CD14-positive monocyte (primary cell): ENCODE measurements around the gene SCN2A. TPM values are rescaled to one million over a fixed set of nuclear protein-coding genes. Genes with fewer than 3 reads are reported as not detected.
A peak's percentile ranks its signal among the peaks of the same experiment; 100 is the strongest.

Experiments
- DNase-seq, 3 donors: peaks; one replicate each; pipeline ENCODE4 v3.0.0-alpha.2; 2011 to 2022
- H2AFZ ChIP-seq: 2 replicates; pipeline ENCODE4 v1.6.0; 2012; ENCODE audit warnings: mild to moderate bottlenecking, low read depth, low read length, inconsistent platforms; ENCODE audit not compliant: insufficient read depth, poor library complexity, severe bottlenecking
- H3K27ac ChIP-seq, 2 donors: 1 replicate in 1 of 2; 2 replicates in 1 of 2; pipeline ENCODE4 v1.5.1; 2012 to 2013; ENCODE audit warnings: low read length in 2 of 2, control low read depth in 1 of 2, inconsistent platforms in 1 of 2, low read depth in 1 of 2, mild to moderate bottlenecking in 1 of 2
- H3K27me3 ChIP-seq, 2 donors: one replicate each; pipeline versions ENCODE4 v1.6.0 to v1.6.1; 2011 to 2013; ENCODE audit warnings: low read length in 2 of 2; ENCODE audit not compliant: control insufficient read depth in 2 of 2, insufficient read depth in 2 of 2
- H3K36me3 ChIP-seq, 2 donors: replicated peaks in 1 of 2; 1 replicate in 1 of 2; 2 replicates in 1 of 2; pipeline versions ENCODE4 v1.5.1 to v1.6.1; 2012 to 2013; ENCODE audit warnings: low read length in 2 of 2, control low read depth in 1 of 2, inconsistent platforms in 1 of 2, mild to moderate bottlenecking in 1 of 2; ENCODE audit not compliant: insufficient read depth in 2 of 2, control insufficient read depth in 1 of 2
- H3K4me1 ChIP-seq, 2 donors: 1 replicate in 1 of 2; 2 replicates in 1 of 2; pipeline versions ENCODE4 v1.5.1 to v1.6.1; 2012 to 2013; ENCODE audit warnings: low read length in 2 of 2, control low read depth in 1 of 2, inconsistent platforms in 1 of 2, mild to moderate bottlenecking in 1 of 2, moderate library complexity in 1 of 2; ENCODE audit not compliant: insufficient read depth in 2 of 2, control insufficient read depth in 1 of 2
- H3K4me2 ChIP-seq: replicated peaks from 2 replicates; pipeline ENCODE3; 2012; ENCODE audit warnings: low read length, moderate library complexity, mild to moderate bottlenecking; ENCODE audit not compliant: poor library complexity, severe bottlenecking; ENCODE audit errors: extremely low read depth
- H3K4me3 ChIP-seq, 3 experiments: fragments of 200-600 bp in 1 of 3; sonication (generic) in 1 of 3; replicated peaks in 1 of 3; 1 replicate in 2 of 3; 2 replicates in 1 of 3; pipeline ENCODE4 v1.5.1; 2011 to 2013; ENCODE audit warnings: low read length in 3 of 3, mild to moderate bottlenecking in 3 of 3, control low read depth in 2 of 3, low read depth in 2 of 3, inconsistent platforms in 1 of 3, moderate library complexity in 1 of 3
- H3K79me2 ChIP-seq: 2 replicates; pipeline ENCODE4 v1.6.0; 2012; ENCODE audit warnings: mild to moderate bottlenecking, control low read depth, inconsistent platforms, low read length, moderate library complexity; ENCODE audit not compliant: insufficient read depth
- H3K9ac ChIP-seq: 2 replicates; pipeline ENCODE4 v1.6.0; 2017; ENCODE audit warnings: low read length, mild to moderate bottlenecking; ENCODE audit not compliant: insufficient read depth, poor library complexity, severe bottlenecking
- H3K9me3 ChIP-seq, 2 donors: replicated peaks in 1 of 2; 1 replicate in 1 of 2; 2 replicates in 1 of 2; pipeline versions ENCODE4 v1.5.1 to v1.6.1; 2012 to 2013; ENCODE audit warnings: low read length in 2 of 2, control low read depth in 1 of 2; ENCODE audit not compliant: control insufficient read depth in 1 of 2, insufficient read depth in 1 of 2
- H4K20me1 ChIP-seq: 2 replicates; pipeline ENCODE4 v1.6.0; 2012; ENCODE audit warnings: mild to moderate bottlenecking, low read length, control low read depth, moderate library complexity; ENCODE audit not compliant: insufficient read depth
- H3K27ac Mint-ChIP-seq, 7 donors: one replicate each; pipeline ENCODE4 v1.8.0; 2020; ENCODE audit warnings: mild to moderate bottlenecking in 7 of 7, mixed read lengths in 7 of 7, moderate library complexity in 6 of 7, inconsistent platforms in 2 of 7
- H3K27me3 Mint-ChIP-seq, 3 donors: one replicate each; pipeline ENCODE4 v1.8.0; 2021 to 2022; ENCODE audit warnings: low read depth in 3 of 3, mild to moderate bottlenecking in 3 of 3, mixed read lengths in 3 of 3, moderate library complexity in 3 of 3, inconsistent platforms in 1 of 3
- H3K36me3 Mint-ChIP-seq, 2 donors: one replicate each; pipeline ENCODE4 v1.8.0; 2020; ENCODE audit warnings: mixed read lengths in 2 of 2, inconsistent platforms in 1 of 2, mild to moderate bottlenecking in 1 of 2
- H3K4me1 Mint-ChIP-seq: one replicate; pipeline ENCODE4 v1.8.0; 2020; ENCODE audit warnings: mild to moderate bottlenecking, mixed read lengths
- H3K4me3 Mint-ChIP-seq, 2 donors: one replicate each; pipeline ENCODE4 v1.8.0; 2020; ENCODE audit warnings: mild to moderate bottlenecking in 2 of 2, mixed read lengths in 2 of 2, moderate library complexity in 1 of 2
- H3K9me3 Mint-ChIP-seq, 7 donors: one replicate each; pipeline ENCODE4 v1.8.0; 2020 to 2022; ENCODE audit warnings: mixed read lengths in 7 of 7, mild to moderate bottlenecking in 6 of 7, moderate library complexity in 6 of 7, inconsistent platforms in 2 of 7
- WGBS: methylation state at CpG from one replicate; pipeline ENCODE4 v1.1.5; 2013; ENCODE audit warnings: missing lambda C conversion rate; ENCODE audit not compliant: insufficient coverage; 5-methylcytosine and 5-hydroxymethylcytosine counted together
- intact Hi-C, 2 donors: fragments of 100-400 bp; cut with micrococcal nuclease; formaldehyde crosslinking; loops; one replicate each; pipeline versions ENCODE4 v1.15.0 to v1.15.1; 2023
- polyA minus RNA-seq: library from RNA; depleted of rRNA, polyadenylated mRNA; stranded (reverse); fragments of >200 nt; gene quantifications from 2 replicates; pipeline ENCODE4 v1.2.3, GENCODE V29; 2012
- polyA plus RNA-seq, 3 donors: library from polyadenylated mRNA; depleted of rRNA in 1 of 3; unstranded in 2 of 3; stranded (reverse) in 1 of 3; fragments of 300-500 nt in 2 of 3; fragments of >200 nt in 1 of 3; fragmentation: Illumina TruSeq in 2 of 3; gene quantifications; 1 replicate in 2 of 3; 2 replicates in 1 of 3; pipeline ENCODE4 v1.2.3, GENCODE V29; 2012 to 2021
- total RNA-seq, 12 experiments: library from RNA in 1 of 12; stranded (reverse) in 1 of 12; fragments of 120-200 nt in 1 of 12; gene quantifications; one replicate each; pipeline ENCODE4 v1.2.4 and lab custom pipeline; 2013 to 2026; ENCODE audit warnings: mixed read lengths in 6 of 12, inconsistent platforms in 1 of 12
- TF ChIP-seq, protein P1 (sequence below): fragments of 200-600 bp; IDR thresholded peaks from one replicate; pipeline ENCODE4 v1.8.0; 2022; ENCODE audit warnings: antibody characterized with exemption, mild to moderate bottlenecking

SCN2A gene
- total RNA-seq (2013), result 0.04 TPM
- polyA plus RNA-seq (not detected), polyA minus RNA-seq (not detected in 2 replicates), total RNA-seq (lab: John Stamatoyannopoulos, UW) (0 to 10.5 (median 0.20) reads per million in 11 experiments)

DNA sequence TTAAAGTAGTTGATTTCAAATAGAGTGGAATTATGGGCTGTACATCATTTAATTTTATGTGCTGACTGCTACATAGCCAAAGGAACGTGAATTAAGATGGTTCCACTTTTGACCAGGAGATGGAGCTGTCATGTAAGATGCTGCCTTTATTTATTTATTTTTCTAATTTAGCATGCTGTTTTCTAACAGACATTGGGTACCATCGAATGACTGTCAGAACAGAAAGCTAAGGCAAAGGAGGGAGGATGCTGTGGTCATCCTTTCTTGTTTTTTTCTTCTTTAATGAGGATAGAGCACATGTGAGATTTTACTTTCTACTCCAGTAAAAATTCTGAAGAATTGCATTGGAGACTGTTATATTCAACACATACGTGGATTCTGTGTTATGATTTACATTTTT lies at the start of gene SCN2A:
SCN2A (plus strand) TSS at position 185 of the 400 bp plus-strand sequence. CDS start 56,410 bp downstream, outside the sequence.
- Mint-ChIP-seq H3K27ac (peak within 1 kb of the TSS in 1 of 7 donors; percentile 13), H3K27me3 (peaks cover 0 to 4% (median 2%) of the 10 kb centered on the region in 3 donors), H3K4me3 (no peak within 1 kb of the TSS), H3K4me1 (no peaks in the 10 kb centered on the region), H3K36me3 (no peaks in the 10 kb centered on the region), H3K9me3 (peaks cover 0 to 1% (median 0%) of the 10 kb centered on the region in 7 donors)
- Histone ChIP-seq H3K36me3 (no peaks in the 10 kb centered on the region), H3K4me1 (no peaks in the 10 kb centered on the region), H4K20me1 (no peaks in the 10 kb centered on the region), H3K79me2 (no peaks in the 10 kb centered on the region), H3K4me3 (no peak within 1 kb of the TSS), H3K4me2 (no peak within 1 kb of the TSS), H3K9me3 (no peaks in the 10 kb centered on the region), H3K27ac (no peak within 1 kb of the TSS), H2AFZ (no peak within 1 kb of the TSS), H3K9ac (no peak within 1 kb of the TSS), H3K27me3 (no peaks in the 10 kb centered on the region)
- TF ChIP-seq, protein P1, sequence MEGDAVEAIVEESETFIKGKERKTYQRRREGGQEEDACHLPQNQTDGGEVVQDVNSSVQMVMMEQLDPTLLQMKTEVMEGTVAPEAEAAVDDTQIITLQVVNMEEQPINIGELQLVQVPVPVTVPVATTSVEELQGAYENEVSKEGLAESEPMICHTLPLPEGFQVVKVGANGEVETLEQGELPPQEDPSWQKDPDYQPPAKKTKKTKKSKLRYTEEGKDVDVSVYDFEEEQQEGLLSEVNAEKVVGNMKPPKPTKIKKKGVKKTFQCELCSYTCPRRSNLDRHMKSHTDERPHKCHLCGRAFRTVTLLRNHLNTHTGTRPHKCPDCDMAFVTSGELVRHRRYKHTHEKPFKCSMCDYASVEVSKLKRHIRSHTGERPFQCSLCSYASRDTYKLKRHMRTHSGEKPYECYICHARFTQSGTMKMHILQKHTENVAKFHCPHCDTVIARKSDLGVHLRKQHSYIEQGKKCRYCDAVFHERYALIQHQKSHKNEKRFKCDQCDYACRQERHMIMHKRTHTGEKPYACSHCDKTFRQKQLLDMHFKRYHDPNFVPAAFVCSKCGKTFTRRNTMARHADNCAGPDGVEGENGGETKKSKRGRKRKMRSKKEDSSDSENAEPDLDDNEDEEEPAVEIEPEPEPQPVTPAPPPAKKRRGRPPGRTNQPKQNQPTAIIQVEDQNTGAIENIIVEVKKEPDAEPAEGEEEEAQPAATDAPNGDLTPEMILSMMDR, result peak; percentile 63
- intact Hi-C loops, result no loop called here
- WGBS, result no CpG with 5 or more reads among the region's 3 CpGs
- DNase-seq, result peak in 2 of 3 donors; percentile 2 to 6

DNA sequence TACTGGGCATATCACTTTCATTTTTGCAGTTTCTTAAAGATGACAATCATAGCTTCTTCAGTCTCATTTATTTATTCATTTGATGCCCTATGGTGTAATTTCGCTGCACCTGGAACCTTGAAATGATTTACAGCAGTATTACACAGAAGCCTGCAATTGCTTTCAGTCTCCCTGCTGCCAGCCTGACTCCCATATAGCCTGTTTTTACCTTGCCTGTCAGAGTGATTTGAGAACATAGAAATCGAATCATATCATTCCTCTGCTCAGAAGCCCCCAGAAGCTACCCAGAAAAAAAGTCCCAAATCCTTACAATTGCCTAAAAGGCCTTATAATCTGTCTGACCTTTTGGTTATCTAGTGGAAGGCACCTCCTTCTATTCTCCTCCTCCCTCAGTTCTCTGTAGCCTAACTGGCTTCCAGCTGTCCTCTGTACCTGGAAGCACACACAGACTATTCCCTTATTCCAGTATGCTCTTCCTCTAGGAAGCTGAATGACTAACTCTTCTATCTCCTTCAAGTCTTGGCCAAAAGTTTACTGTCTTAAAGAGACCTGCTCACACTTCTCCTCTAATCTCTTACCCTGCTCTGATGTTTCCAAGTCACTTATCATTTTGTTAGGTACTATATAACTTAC lies 48.0 kb upstream of the SCN2A start:
- Histone ChIP-seq H3K4me2 (no peak overlapping the region), H3K9ac (no peak overlapping the region), H4K20me1 (no peaks in the 10 kb centered on the region), H3K79me2 (no peaks in the 10 kb centered on the region), H3K27me3 (no peaks in the 10 kb centered on the region), H2AFZ (no peak overlapping the region), H3K4me1 (no peaks in the 10 kb centered on the region), H3K27ac (no peak overlapping the region), H3K9me3 (no peaks in the 10 kb centered on the region), H3K4me3 (no peak overlapping the region), H3K36me3 (no peaks in the 10 kb centered on the region)
- TF ChIP-seq, protein P1, result no peak
- Mint-ChIP-seq H3K27ac (peak overlapping the region in 1 of 7 donors; percentile 20), H3K36me3 (no peaks in the 10 kb centered on the region), H3K27me3 (peaks cover 0 to 2% (median 0%) of the 10 kb centered on the region in 3 donors), H3K4me1 (no peaks in the 10 kb centered on the region), H3K4me3 (no peak overlapping the region), H3K9me3 (peaks cover 0 to 4% (median 0%) of the 10 kb centered on the region in 7 donors)
- WGBS, result 60% methylated on average over 1 of the region's 2 CpGs
- DNase-seq, result no peak
- intact Hi-C loops, result no loop called here
